ENCODE results near the gene BDKRB1.
A peak's percentile ranks its signal among the peaks of the same experiment; 100 is the strongest.

BDKRB1 gene

GRCh38 chr14:96261772-96262655 is 6.0 kb downstream of the BDKRB1 start:
- no peak for DNase-seq

GRCh38 chr14:96263347-96264199 is 7.6 kb downstream of the BDKRB1 start:
- DNase-seq: no peak

- no peak for DNase-seq
Measured at GRCh38 chr14:96264200-96264553, 8.2 kb downstream of the BDKRB1 start.

GRCh38 chr14:96264853-96265252 is 8.8 kb downstream of the BDKRB1 start:
- no peak for DNase-seq

GRCh38 chr14:96265383-96266095 is 9.5 kb downstream of the BDKRB1 start:
- DNase-seq: no peak

- DNase-seq: no peak
Measured at GRCh38 chr14:96267336-96267735, 11.3 kb downstream of the BDKRB1 start.

- DNase-seq: no peak
Measured at GRCh38 chr14:96267916-96268315, 11.9 kb downstream of the BDKRB1 start.

GRCh38 chr14:96268431-96269358 is 12.7 kb downstream of the BDKRB1 start:
- no peak for DNase-seq

- DNase-seq: no peak
Measured at GRCh38 chr14:96269359-96269710, 13.3 kb downstream of the BDKRB1 start.

GRCh38 chr14:96270565-96271420 is 14.8 kb downstream of the BDKRB1 start:
- DNase-seq: no peak

- no peak for DNase-seq
Measured at GRCh38 chr14:96271421-96271762, 15.4 kb downstream of the BDKRB1 start.

GRCh38 chr14:96272777-96273473 is 16.9 kb downstream of the BDKRB1 start:
- DNase-seq: no peak

- DNase-seq: no peak
Measured at GRCh38 chr14:96273629-96274028, 17.6 kb downstream of the BDKRB1 start.

GRCh38 chr14:96274122-96274521 is 18.1 kb downstream of the BDKRB1 start:
- no peak for DNase-seq

- no peak for DNase-seq
Measured at GRCh38 chr14:96274543-96274942, 18.5 kb downstream of the BDKRB1 start.

GRCh38 chr14:96275177-96276112 is 19.4 kb downstream of the BDKRB1 start:
- peak; percentile 24 to 27 for DNase-seq

GRCh38 chr14:96277890-96278289 is 21.9 kb downstream of the BDKRB1 start:
- no peak for DNase-seq

- no peak for DNase-seq
Measured at GRCh38 chr14:96279564-96279963, 23.6 kb downstream of the BDKRB1 start.

GRCh38 chr14:96280104-96280503 is 24.1 kb downstream of the BDKRB1 start:
- no peak for DNase-seq

- no peak for DNase-seq
Measured at GRCh38 chr14:96281486-96281885, 25.5 kb downstream of the BDKRB1 start.

Data from AML-193 (cell line).